NCI-H2196 treated with DMSO at 0.1 percent for 48 hours (cell line): ENCODE measurements around the gene RAD18.

Experiments used
- DNase-seq: peaks from one replicate; lab custom pipeline; 2025; ENCODE audit not compliant: unreplicated experiment; lab: John Stamatoyannopoulos, UW

Gene RAD18

GRCh38 chr3:8966150-8966819 lies 3.0 kb upstream of the RAD18 start:
- DNase-seq, result no peak

- DNase-seq, result no peak
Observed at GRCh38 chr3:8964436-8965370, 1.4 kb upstream of the RAD18 start.

GRCh38 chr3:8962226-8962861 lies 928 bp downstream of the RAD18 start:
- no peak for DNase-seq

GRCh38 chr3:8959668-8960067 lies 3.6 kb downstream of the RAD18 start:
- no peak for DNase-seq

- no peak for DNase-seq
Observed at GRCh38 chr3:8954938-8955763, 8.1 kb downstream of the RAD18 start.

- DNase-seq, result no peak
Observed at GRCh38 chr3:8953313-8953712, 10.0 kb downstream of the RAD18 start.

- no peak for DNase-seq
Observed at GRCh38 chr3:8952130-8952529, 11.1 kb downstream of the RAD18 start.

- no peak for DNase-seq
Observed at GRCh38 chr3:8945890-8946600, 17.2 kb downstream of the RAD18 start.

GRCh38 chr3:8942746-8943488 lies 20.4 kb downstream of the RAD18 start:
- DNase-seq, result no peak

- DNase-seq, result no peak
Observed at GRCh38 chr3:8942115-8942514, 21.2 kb downstream of the RAD18 start.

- DNase-seq, result no peak
Observed at GRCh38 chr3:8938021-8938420, 25.3 kb downstream of the RAD18 start.

GRCh38 chr3:8937064-8938020 lies 25.9 kb downstream of the RAD18 start:
- no peak for DNase-seq

- DNase-seq, result no peak
Observed at GRCh38 chr3:8932507-8932906, 30.8 kb downstream of the RAD18 start.

- DNase-seq, result no peak
Observed at GRCh38 chr3:8931342-8931741, 31.9 kb downstream of the RAD18 start.

- DNase-seq, result no peak
Observed at GRCh38 chr3:8929860-8930259, 33.4 kb downstream of the RAD18 start.

- no peak for DNase-seq
Observed at GRCh38 chr3:8914491-8914890, 48.8 kb downstream of the RAD18 start.

GRCh38 chr3:8911781-8912180 lies 51.5 kb downstream of the RAD18 start:
- no peak for DNase-seq

GRCh38 chr3:8909160-8909559 lies 54.1 kb downstream of the RAD18 start:
- no peak for DNase-seq

GRCh38 chr3:8903191-8903590 lies 60.1 kb downstream of the RAD18 start:
- no peak for DNase-seq
